Ovary (tissue), 9 donors: ENCODE measurements around the gene CD247. TPM values are rescaled to one million over a fixed set of nuclear protein-coding genes. Genes with fewer than 3 reads are reported as not detected.

Experiments
- DNase-seq, 5 donors: peaks; one replicate each; pipeline ENCODE4 v3.0.0-alpha.2; 2019 to 2020
- H3K27ac ChIP-seq, 2 donors: fragments of 200-600 bp; one replicate each; pipeline versions ENCODE4 v1.5.1 to v1.8.0; 2019 to 2022
- H3K27me3 ChIP-seq: fragments of 200-600 bp; one replicate; pipeline ENCODE4 v1.8.0; 2022
- H3K36me3 ChIP-seq: fragments of 200-600 bp; sonication (generic); one replicate; pipeline ENCODE4 v1.5.1; 2019
- H3K4me1 ChIP-seq: one replicate; pipeline ENCODE4 v1.8.1; 2013; ENCODE audit warnings: mild to moderate bottlenecking, moderate library complexity; ENCODE audit not compliant: insufficient read depth
- H3K4me3 ChIP-seq: fragments of 200-600 bp; sonication (generic); one replicate; pipeline ENCODE4 v1.5.1; 2017
- H3K9me3 ChIP-seq, 2 donors: fragments of 200-600 bp in 1 of 2; sonication (generic) in 1 of 2; one replicate each; pipeline versions ENCODE4 v1.5.1 to v1.8.1; 2013 to 2019; ENCODE audit warnings: mild to moderate bottlenecking in 1 of 2, moderate library complexity in 1 of 2
- CTCF ChIP-seq, 3 donors: fragments of 450-650 bp in 2 of 3; fragments of 200-600 bp in 1 of 3; IDR thresholded peaks; one replicate each; pipeline versions ENCODE4 v1.5.1 to v1.8.0; 2016 to 2022; ENCODE audit warnings: antibody characterized with exemption in 3 of 3, mild to moderate bottlenecking in 1 of 3
- EP300 ChIP-seq: sonication (generic); formaldehyde crosslinking; IDR thresholded peaks from one replicate; pipeline ENCODE4 v1.6.1; 2017; ENCODE audit warnings: antibody characterized with exemption
- POLR2A ChIP-seq: fragments of 450-650 bp; IDR thresholded peaks from one replicate; pipeline ENCODE4 v1.6.1; 2017; ENCODE audit warnings: antibody characterized with exemption, mild to moderate bottlenecking, moderate library complexity
- WGBS, 3 donors: extraction: QIAGEN DNeasy Blood & Tissue Kit in 1 of 3; methylation state at CpG; one replicate each; pipeline versions ENCODE4 v1.1.5 to v1.1.7; 2013 to 2017; 5-methylcytosine and 5-hydroxymethylcytosine counted together
- intact Hi-C, 4 donors: fragments of 100-400 bp; cut with DNase I; formaldehyde crosslinking; loops; one replicate each; pipeline versions ENCODE4 v1.11.0 to v1.15.1; 2022 to 2023
- polyA plus RNA-seq, 2 donors: library from polyadenylated mRNA; stranded (reverse); fragments of 200-250 nt in 1 of 2; fragments of 350-450 nt in 1 of 2; fragmentation: Illumina TruSeq in 1 of 2; extraction: RNeasy Lipid Tissue Mini Kit (QIAGEN cat#74804) in 1 of 2; gene quantifications; one replicate each; pipeline ENCODE4 v1.2.3, GENCODE V29; 2013 to 2014
- total RNA-seq, 7 donors: library from RNA; depleted of rRNA in 2 of 7; stranded (reverse); fragments of >200 nt in 2 of 7; fragmentation: NEBNext Ultra II Directional in 3 of 7; extraction: Animal tissue kit (Norgen Biotek cat#: 25700) in 3 of 7; gene quantifications; one replicate each; pipeline versions ENCODE4 v1.1.0 to v1.2.4, GENCODE V29; 2016 to 2023
- donor health status: DM: no; HTN: no; CAD: no; lungs with moderate emphysema.
- donor health status: DM: no; HTN: no; CAD: no.
- donor health status: Bipolar disorder and iron deficiency.
- donor health status: DM: yes; HTN: yes; CAD: no.
- donor health status: DM: no; HTN: no; CAD: no.
- donor health status: DM: yes; HTN: yes; CAD: no.

CD247 gene
- total and polyA plus RNA-seq, 9 donors = 0.32 to 3.3 (median 0.47) TPM

DNA sequence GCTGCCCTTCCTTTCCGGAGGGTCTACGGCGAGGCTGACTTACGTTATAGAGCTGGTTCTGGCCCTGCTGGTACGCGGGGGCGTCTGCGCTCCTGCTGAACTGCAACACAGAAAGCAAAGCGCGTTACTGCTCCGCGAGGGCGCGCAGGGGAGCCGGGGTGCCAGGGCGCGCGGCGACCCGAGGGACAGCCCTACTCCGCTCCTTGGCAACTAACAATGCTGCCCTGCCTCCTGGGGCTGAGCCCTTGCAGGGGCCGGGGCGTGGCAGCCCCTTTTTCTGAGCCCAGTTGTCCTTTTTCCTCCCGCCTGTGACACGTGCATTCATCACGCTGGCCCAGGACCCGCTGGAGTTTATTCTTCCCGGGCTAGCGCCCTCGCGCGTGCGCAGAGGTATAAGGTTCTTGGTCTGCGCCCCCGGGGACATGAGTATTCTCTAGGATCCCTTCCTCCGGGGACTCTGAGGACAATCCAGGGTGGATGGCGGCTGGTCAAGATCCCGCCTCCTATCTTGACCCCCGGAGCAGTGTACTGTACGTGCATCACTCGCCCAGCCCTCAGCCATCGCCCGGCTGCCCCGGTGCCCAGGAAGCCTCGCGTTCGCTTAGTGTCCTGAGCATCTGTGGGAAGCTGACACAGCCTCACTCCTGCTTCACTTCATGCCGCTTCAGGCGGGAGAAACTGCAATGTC lies 78.9 kb downstream of the CD247 start:
- WGBS, 3 donors = 1 to 3% (median 2%) methylated on average over 49 of the region's 49 CpGs
- DNase-seq = peak in 2 of 5 donors; percentile 45 to 55
- Histone ChIP-seq H3K36me3 (no peaks in the 10 kb centered on the region), H3K27ac (no peak overlapping the region), H3K9me3 (no peaks in the 10 kb centered on the region), H3K4me3 (peak overlapping the region; percentile 14), H3K27me3 (no peaks in the 10 kb centered on the region), H3K4me1 (no peaks in the 10 kb centered on the region)
- intact Hi-C loops = no loop called here
- TF ChIP-seq EP300 (no peak), CTCF (IDR thresholded peaks at IDR 0.05) (no peak), POLR2A (no peak)

GRCh38 chr1:167438171-167439138 lies 79.9 kb downstream of the CD247 start:
- no peak overlapping the region for H3K27ac ChIP-seq
- DNase-seq = no peak
- intact Hi-C loops = no loop called here
- H3K27me3 ChIP-seq = no peaks in the 10 kb centered on the region
- H3K36me3 ChIP-seq = no peaks in the 10 kb centered on the region
- no peaks in the 10 kb centered on the region for H3K4me1 ChIP-seq
- 74 to 85% (median 77%) methylated on average over 16 to 17 of the region's 17 CpGs for WGBS, 3 donors
- no peaks in the 10 kb centered on the region for H3K9me3 ChIP-seq
- H3K4me3 ChIP-seq = no peak overlapping the region
- TF ChIP-seq POLR2A = no peak
- TF ChIP-seq CTCF (IDR thresholded peaks at IDR 0.05) = no peak
- no peak for TF ChIP-seq EP300

GRCh38 chr1:167435484-167435883 lies 82.8 kb downstream of the CD247 start:
- intact Hi-C loops = no loop called here
- Histone ChIP-seq H3K4me3 (no peak overlapping the region), H3K27ac (no peak overlapping the region), H3K9me3 (no peaks in the 10 kb centered on the region), H3K4me1 (no peaks in the 10 kb centered on the region), H3K27me3 (no peaks in the 10 kb centered on the region), H3K36me3 (no peaks in the 10 kb centered on the region)
- no peak for TF ChIP-seq EP300
- TF ChIP-seq POLR2A = no peak
- no peak for TF ChIP-seq CTCF (IDR thresholded peaks at IDR 0.05)
- DNase-seq = no peak
- 91 to 95% (median 91%) methylated on average over 4 of the region's 4 CpGs for WGBS, 3 donors

DNA sequence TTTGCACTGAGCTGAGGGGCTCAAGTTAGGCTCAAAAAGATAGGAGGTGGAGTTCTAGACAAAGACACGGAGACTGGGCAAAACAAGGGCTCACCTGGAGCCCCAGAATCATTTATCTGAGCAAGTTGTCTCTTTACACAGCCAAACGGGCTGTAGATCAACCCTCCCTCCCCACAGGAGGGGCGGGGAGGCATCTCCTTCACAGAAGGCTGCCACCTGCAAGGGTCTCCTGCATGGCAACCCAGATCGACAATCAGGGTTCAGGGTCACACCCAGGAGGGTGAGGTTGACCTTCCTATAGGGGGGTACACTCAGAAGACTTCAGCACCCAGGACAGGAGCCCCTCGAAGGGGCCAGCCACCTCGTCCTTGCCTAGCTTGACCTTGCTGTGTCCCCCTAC lies 84.0 kb downstream of the CD247 start:
- 62 to 82% (median 73%) methylated on average over 6 of the region's 6 CpGs for WGBS, 3 donors
- no peak overlapping the region for H3K4me3 ChIP-seq
- no peaks in the 10 kb centered on the region for H3K9me3 ChIP-seq
- no peak for DNase-seq
- no peaks in the 10 kb centered on the region for H3K36me3 ChIP-seq
- TF ChIP-seq EP300 (no peak), CTCF (IDR thresholded peaks at IDR 0.05) (no peak), POLR2A (no peak)
- intact Hi-C loops = no loop called here
- no peaks in the 10 kb centered on the region for H3K27me3 ChIP-seq
- no peak overlapping the region for H3K27ac ChIP-seq
- no peaks in the 10 kb centered on the region for H3K4me1 ChIP-seq
